ENCODE results near the gene KARS1. TPM values are rescaled to one million over a fixed set of nuclear protein-coding genes. Genes with fewer than 3 reads are reported as not detected.

KARS1 gene
- total and polyA plus RNA-seq, 2 of the 4 experiments (the other 2 are of a cell fraction): 122 to 228 TPM

- no peak for TF ChIP-seq RFX5 (IDR thresholded peaks at IDR 0.05; ENCODE audit: low read depth, low read length)
Measured at GRCh38 chr16:75614066-75614897, 33.2 kb downstream of the KARS1 start (continued).

- H3K36me3 ChIP-seq (ENCODE audit: control insufficient read depth, insufficient read depth, low read length): peaks cover 39% of the 10 kb centered on the region
- no TSS peak for BruUV-seq (replicated peaks)
Measured at GRCh38 chr16:75606507-75606906, 41.0 kb downstream of the KARS1 start.

More at GRCh38 chr16:75606507-75606906, 41.0 kb downstream of the KARS1 start:
- H4K5ac ChIP-seq (ENCODE audit: low read depth, low read length): no peak overlapping the region
- in situ Hi-C loops (cut with MboI; ENCODE audit: low sequenced_read_pairs): no loop called here
- no peak overlapping the region for H2BK5ac ChIP-seq (ENCODE audit: low read depth, low read length, poor library complexity, severe bottlenecking)
- no peak overlapping the region for H3K18ac ChIP-seq (ENCODE audit: low read depth, low read length)
- H3K4me1 ChIP-seq (ENCODE audit: control insufficient read depth, insufficient read depth, low read length): no peaks in the 10 kb centered on the region
- H3K23ac ChIP-seq (ENCODE audit: low read depth, low read length): no peak overlapping the region
- H2BK20ac ChIP-seq (ENCODE audit: low read depth, low read length): no peak overlapping the region
- no peak overlapping the region for H2AFZ ChIP-seq (replicated peaks; ENCODE audit: low read length, poor library complexity)
- no peak overlapping the region for H2AK5ac ChIP-seq (ENCODE audit: low read depth, low read length)
- TF ChIP-seq MAZ (IDR thresholded peaks at IDR 0.05; ENCODE audit: borderline replicate concordance, low read depth, low read length) (no peak), MAFK (IDR thresholded peaks at IDR 0.05; ENCODE audit: low read depth, low read length) (peak; percentile 98)
- H3K9me3 ChIP-seq (ENCODE audit: control insufficient read depth, insufficient read depth, low read length): no peaks in the 10 kb centered on the region
- DNase-seq: no peak
- no peak overlapping the region for H2BK15ac ChIP-seq (ENCODE audit: low read depth, low read length)
- no peak overlapping the region for H3K56ac ChIP-seq (ENCODE audit: extremely low read depth, insufficient read depth, low read length)
- ChIA-PET POLR2A (ENCODE audit: unreplicated experiment) (interaction anchor here (0.6 to 0.7 kb wide), 2 partner anchors 41 to 65 kb away, joined by 4 to 9 read pairs; partner anchors contain the start of genes KARS1 and TERF2IP), CTCF (no interaction called here)
- no peak overlapping the region for H4K91ac ChIP-seq (ENCODE audit: insufficient read depth, low read depth, low read length)
- no peak overlapping the region for H3K4ac ChIP-seq (ENCODE audit: low read depth, low read length)
- 100% methylated on average over 1 of the region's 1 CpG; no CpG with 5 or more reads in 1 of the 2 experiments for WGBS, 2 experiments (ENCODE audit: extremely low coverage in 2 of 2, insufficient read length in 1 of 2)
- no peak overlapping the region for H3K4me3 ChIP-seq (ENCODE audit: insufficient read depth, low read depth, low read length)
- H3K27ac ChIP-seq (ENCODE audit: insufficient read depth, low read length): no peak overlapping the region
- ATAC-seq (ENCODE audit: low read depth): no peak
- no peak overlapping the region for H2BK120ac ChIP-seq (ENCODE audit: low read depth, low read length)
- no peak overlapping the region for H3K4me2 ChIP-seq (ENCODE audit: low read depth, low read length)
- no peak overlapping the region for H2AK9ac ChIP-seq (replicated peaks; ENCODE audit: low read depth, low read length, poor library complexity)
- H3K79me1 ChIP-seq (ENCODE audit: low read depth in 1 of 2, low read length in 2 of 2): peaks cover 5 to 10% of the 10 kb centered on the region in 2 experiments; a peak in 2 of 4 replicates
- intact Hi-C loops (cut with micrococcal nuclease): no loop called here
- H3K27me3 ChIP-seq (ENCODE audit: control insufficient read depth, insufficient read depth, low read length): no peaks in the 10 kb centered on the region
- H3K14ac ChIP-seq (replicated peaks; ENCODE audit: low read depth, low read length): no peak overlapping the region
- H3K9ac ChIP-seq (ENCODE audit: low read depth, low read length): no peak overlapping the region
- no peak overlapping the region for H4K8ac ChIP-seq (ENCODE audit: low read depth in 2 of 2, low read length in 2 of 2)
- 0 out of 2 replicates have a peak, but pooled peaks cover 3% of the 10 kb centered on the region for H3K9me1 ChIP-seq (ENCODE audit: insufficient read depth, low read length)
- H4K20me1 ChIP-seq (ENCODE audit: insufficient read depth, low read length): no peaks in the 10 kb centered on the region
- dilution Hi-C loops (cut with HindIII; ENCODE audit: low sequenced_read_pairs, unreplicated experiment): no loop called here
